Measurements from ENCODE around the gene HES5. TPM values are rescaled to one million over a fixed set of nuclear protein-coding genes. Genes with fewer than 3 reads are reported as not detected.

Gene HES5
- total and polyA plus RNA-seq, 10 of the 15 experiments (the other 5 are each of a cell fraction or from before 2014, with no cell fraction given) = 0.12 to 0.15 TPM; not detected in 8

GRCh38 chr1:2493218-2493617, 36.8 kb downstream of the HES5 start (continued):
- TF ChIP-seq CUX1 (IDR thresholded peaks at IDR 0.05; ENCODE audit: insufficient replicate concordance, low read depth, low read length) = no peak
- TF ChIP-seq, protein P1, sequence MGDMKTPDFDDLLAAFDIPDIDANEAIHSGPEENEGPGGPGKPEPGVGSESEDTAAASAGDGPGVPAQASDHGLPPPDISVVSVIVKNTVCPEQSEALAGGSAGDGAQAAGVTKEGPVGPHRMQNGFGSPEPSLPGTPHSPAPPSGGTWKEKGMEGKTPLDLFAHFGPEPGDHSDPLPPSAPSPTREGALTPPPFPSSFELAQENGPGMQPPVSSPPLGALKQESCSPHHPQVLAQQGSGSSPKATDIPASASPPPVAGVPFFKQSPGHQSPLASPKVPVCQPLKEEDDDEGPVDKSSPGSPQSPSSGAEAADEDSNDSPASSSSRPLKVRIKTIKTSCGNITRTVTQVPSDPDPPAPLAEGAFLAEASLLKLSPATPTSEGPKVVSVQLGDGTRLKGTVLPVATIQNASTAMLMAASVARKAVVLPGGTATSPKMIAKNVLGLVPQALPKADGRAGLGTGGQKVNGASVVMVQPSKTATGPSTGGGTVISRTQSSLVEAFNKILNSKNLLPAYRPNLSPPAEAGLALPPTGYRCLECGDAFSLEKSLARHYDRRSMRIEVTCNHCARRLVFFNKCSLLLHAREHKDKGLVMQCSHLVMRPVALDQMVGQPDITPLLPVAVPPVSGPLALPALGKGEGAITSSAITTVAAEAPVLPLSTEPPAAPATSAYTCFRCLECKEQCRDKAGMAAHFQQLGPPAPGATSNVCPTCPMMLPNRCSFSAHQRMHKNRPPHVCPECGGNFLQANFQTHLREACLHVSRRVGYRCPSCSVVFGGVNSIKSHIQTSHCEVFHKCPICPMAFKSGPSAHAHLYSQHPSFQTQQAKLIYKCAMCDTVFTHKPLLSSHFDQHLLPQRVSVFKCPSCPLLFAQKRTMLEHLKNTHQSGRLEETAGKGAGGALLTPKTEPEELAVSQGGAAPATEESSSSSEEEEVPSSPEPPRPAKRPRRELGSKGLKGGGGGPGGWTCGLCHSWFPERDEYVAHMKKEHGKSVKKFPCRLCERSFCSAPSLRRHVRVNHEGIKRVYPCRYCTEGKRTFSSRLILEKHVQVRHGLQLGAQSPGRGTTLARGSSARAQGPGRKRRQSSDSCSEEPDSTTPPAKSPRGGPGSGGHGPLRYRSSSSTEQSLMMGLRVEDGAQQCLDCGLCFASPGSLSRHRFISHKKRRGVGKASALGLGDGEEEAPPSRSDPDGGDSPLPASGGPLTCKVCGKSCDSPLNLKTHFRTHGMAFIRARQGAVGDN (IDR thresholded peaks at IDR 0.05) = no peak
- no peak for TF ChIP-seq MTA3 (IDR thresholded peaks at IDR 0.05; ENCODE audit: borderline replicate concordance, low read length)
- TF ChIP-seq JUNB (IDR thresholded peaks at IDR 0.05) = no peak
- no peak for TF ChIP-seq RUNX3 (IDR thresholded peaks at IDR 0.05; ENCODE audit: low read length)
- TF ChIP-seq, protein P2, sequence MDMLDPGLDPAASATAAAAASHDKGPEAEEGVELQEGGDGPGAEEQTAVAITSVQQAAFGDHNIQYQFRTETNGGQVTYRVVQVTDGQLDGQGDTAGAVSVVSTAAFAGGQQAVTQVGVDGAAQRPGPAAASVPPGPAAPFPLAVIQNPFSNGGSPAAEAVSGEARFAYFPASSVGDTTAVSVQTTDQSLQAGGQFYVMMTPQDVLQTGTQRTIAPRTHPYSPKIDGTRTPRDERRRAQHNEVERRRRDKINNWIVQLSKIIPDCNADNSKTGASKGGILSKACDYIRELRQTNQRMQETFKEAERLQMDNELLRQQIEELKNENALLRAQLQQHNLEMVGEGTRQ (IDR thresholded peaks at IDR 0.05; ENCODE audit: borderline replicate concordance, low read depth, low read length) = no peak
- no peak for TF ChIP-seq EED (IDR thresholded peaks at IDR 0.05; ENCODE audit: low read depth)
